OCI-LY1 (cell line): ENCODE data around the gene REC8.

Source experiments
- CTCF ChIP-seq: fragments of 200-600 bp; sonication (generic), shearing (Covaris generic); IDR thresholded peaks from 2 replicates; pipeline ENCODE4 v1.5.1; 2017; ENCODE audit warnings: mild to moderate bottlenecking, antibody characterized with exemption, low read length, moderate library complexity, mixed read lengths
- EZH2 ChIP-seq: fragments of 200-600 bp; sonication (generic), shearing (Covaris generic); IDR thresholded peaks from 2 replicates; pipeline ENCODE4 v1.8.0; 2017; ENCODE audit warnings: borderline replicate concordance, mixed run types, mild to moderate bottlenecking, antibody characterized with exemption, low read length, moderate library complexity, mixed read lengths

GRCh38 chr14:24171422-24172260 is at the start of gene REC8:
- TF ChIP-seq CTCF (no peak), EZH2 (no peak)
